Pancreas (tissue), 10 donors: Measurements from ENCODE around the gene WDR7. TPM values are rescaled to one million over a fixed set of nuclear protein-coding genes. Genes with fewer than 3 reads are reported as not detected.
A peak's percentile ranks its signal among the peaks of the same experiment; 100 is the strongest.

Experiments used
- ATAC-seq, 4 donors: fragments of 200-7000 bp; cut with Tn5 transposase; one replicate each; pipeline versions ENCODE4 v1.8.0 to v1.9.1; 2020; ENCODE audit warnings: mild to moderate bottlenecking in 4 of 4, moderate library complexity in 4 of 4
- DNase-seq, 6 donors: peaks; one replicate each; pipeline ENCODE4 v3.0.0-alpha.2; 2020
- FAIRE-seq: peaks from 2 replicates; lab custom pipeline; 2012; peaks lifted over from hg19 to GRCh38; lab: Jason Lieb, UNC
- H3K27ac ChIP-seq, 4 donors: fragments of 200-600 bp; sonication (generic); 1 replicate in 3 of 4; 2 replicates in 1 of 4; pipeline versions ENCODE4 v1.5.0 to v1.8.0; 2020
- H3K27me3 ChIP-seq, 4 donors: fragments of 200-600 bp; one replicate each; pipeline ENCODE4 v1.8.0; 2021
- H3K36me3 ChIP-seq, 3 donors: fragments of 200-600 bp; sonication (generic) in 1 of 3; one replicate each; pipeline versions ENCODE4 v1.5.0 to v1.8.0; 2020 to 2021
- H3K4me1 ChIP-seq, 3 donors: fragments of 200-600 bp; one replicate each; pipeline ENCODE4 v1.8.0; 2021
- H3K4me3 ChIP-seq, 4 donors: fragments of 200-600 bp; sonication (generic) in 2 of 4; one replicate each; pipeline versions ENCODE4 v1.5.0 to v1.8.0; 2020 to 2021
- H3K9me3 ChIP-seq, 4 donors: fragments of 200-600 bp; one replicate each; pipeline ENCODE4 v1.8.0; 2021
- CTCF ChIP-seq, 4 donors: fragments of 200-600 bp; sonication (generic) in 3 of 4; IDR thresholded peaks; one replicate each; pipeline versions ENCODE4 v1.5.0 to v1.8.0; 2021; ENCODE audit warnings: antibody characterized with exemption in 4 of 4
- WGBS, 2 donors: extraction: QIAGEN DNeasy Blood & Tissue Kit; methylation state at CpG; one replicate each; pipeline ENCODE4 v1.1.7; 2013; 5-methylcytosine and 5-hydroxymethylcytosine counted together
- intact Hi-C, 3 donors: fragments of 100-400 bp; cut with DNase I; formaldehyde crosslinking; loops; one replicate each; pipeline versions ENCODE4 v1.11.1 to v1.14.2; 2022
- polyA plus RNA-seq, 2 donors: library from polyadenylated mRNA; stranded (reverse); fragments of 200-250 nt; gene quantifications; one replicate each; pipeline ENCODE4 v1.2.3, GENCODE V29; 2013
- total RNA-seq, 6 donors: library from RNA; stranded (reverse); fragmentation: NEBNext Ultra II Directional in 4 of 6; extraction: Animal tissue kit (Norgen Biotek cat#: 25700) in 4 of 6; gene quantifications; one replicate each; pipeline versions ENCODE4 v1.2.1 to v1.2.4, GENCODE V29; 2021 to 2023
- donor health status: healthy with polysubstance abuse.
- donor health status: DM: no; HTN: no; CAD: no; lungs with moderate emphysema.
- donor health status: DM: no; HTN: no; CAD: no.
- donor health status: control.
- donor health status: control.
- donor health status: Bipolar disorder and iron deficiency.
- donor health status: DM: yes; HTN: yes; CAD: no.
- donor health status: DM: no; HTN: no; CAD: no.
- donor health status: DM: no; HTN: no; CAD: no.
- donor health status: DM: yes; HTN: yes; CAD: no.

The WDR7 gene
- total and polyA plus RNA-seq, 8 donors: 2.5 to 14.4 (median 10.3) TPM

GRCh38 chr18:56997200-56997599 lies 346.0 kb downstream of the WDR7 start:
- TF ChIP-seq CTCF (IDR thresholded peaks at IDR 0.05): no peak
- WGBS, 2 donors: 73 to 79% methylated on average over 2 of the region's 2 CpGs
- no peaks in the 10 kb centered on the region for H3K36me3 ChIP-seq
- peaks cover 0 to 2% (median 2%) of the 10 kb centered on the region in 3 donors for H3K4me1 ChIP-seq
- H3K9me3 ChIP-seq: no peaks in the 10 kb centered on the region
- ATAC-seq (no peak), DNase-seq (no peak), FAIRE-seq (no peak)
- H3K27ac ChIP-seq: no peak overlapping the region
- intact Hi-C loops: no loop called here
- no peak overlapping the region for H3K4me3 ChIP-seq
- no peaks in the 10 kb centered on the region for H3K27me3 ChIP-seq

GRCh38 chr18:56999823-57000222 lies 348.7 kb downstream of the WDR7 start:
- H3K4me3 ChIP-seq: no peak overlapping the region
- WGBS, 2 donors: 97 to 99% methylated on average over 3 of the region's 3 CpGs
- H3K36me3 ChIP-seq: no peaks in the 10 kb centered on the region
- DNase-seq: no peak
- peaks cover 4 to 24% (median 15%) of the 10 kb centered on the region in 3 donors for H3K4me1 ChIP-seq
- no peak overlapping the region for H3K27ac ChIP-seq
- no peaks in the 10 kb centered on the region for H3K27me3 ChIP-seq
- H3K9me3 ChIP-seq: no peaks in the 10 kb centered on the region
- intact Hi-C loops: no loop called here
- ATAC-seq: no peak
- TF ChIP-seq CTCF (IDR thresholded peaks at IDR 0.05): no peak
- FAIRE-seq: no peak

GRCh38 chr18:57002627-57003026 lies 351.5 kb downstream of the WDR7 start:
- H3K27me3 ChIP-seq: no peaks in the 10 kb centered on the region
- FAIRE-seq (no peak), DNase-seq (peak in 1 of 6 donors; percentile 28), ATAC-seq (peak in 3 of 4 donors; percentile 30 to 62 (median 50))
- 22 to 25% methylated on average over 2 of the region's 2 CpGs for WGBS, 2 donors
- no peaks in the 10 kb centered on the region for H3K9me3 ChIP-seq
- no peak for TF ChIP-seq CTCF (IDR thresholded peaks at IDR 0.05)
- no peaks in the 10 kb centered on the region for H3K36me3 ChIP-seq
- H3K4me1 ChIP-seq: peaks cover 4 to 24% (median 15%) of the 10 kb centered on the region in 3 donors
- peak overlapping the region in 2 of 4 donors; percentile 13 to 62 for H3K27ac ChIP-seq
- intact Hi-C loops: no loop called here
- H3K4me3 ChIP-seq: no peak overlapping the region

GRCh38 chr18:57003342-57003741 lies 352.2 kb downstream of the WDR7 start:
- DNase-seq (no peak), ATAC-seq (no peak), FAIRE-seq (no peak)
- peaks cover 4 to 24% (median 15%) of the 10 kb centered on the region in 3 donors for H3K4me1 ChIP-seq
- no peaks in the 10 kb centered on the region for H3K36me3 ChIP-seq
- intact Hi-C loops: no loop called here
- no peak overlapping the region for H3K4me3 ChIP-seq
- no peak for TF ChIP-seq CTCF (IDR thresholded peaks at IDR 0.05)
- WGBS, 2 donors: 13 to 25% methylated on average over 2 of the region's 2 CpGs
- no peaks in the 10 kb centered on the region for H3K9me3 ChIP-seq
- no peaks in the 10 kb centered on the region for H3K27me3 ChIP-seq
- peak overlapping the region in 2 of 4 donors; percentile 40 to 62 for H3K27ac ChIP-seq

- H3K27me3 ChIP-seq: no peaks in the 10 kb centered on the region
- FAIRE-seq (no peak), DNase-seq (no peak), ATAC-seq (peak; percentile 40 to 89 (median 82))
- H3K4me3 ChIP-seq: no peak overlapping the region
- 49 to 61% methylated on average over 5 of the region's 5 CpGs for WGBS, 2 donors
- peak overlapping the region; percentile 9 to 62 (median 28) for H3K27ac ChIP-seq
- TF ChIP-seq CTCF (IDR thresholded peaks at IDR 0.05): no peak
- H3K36me3 ChIP-seq: no peaks in the 10 kb centered on the region
- intact Hi-C loops: no loop called here
- no peaks in the 10 kb centered on the region for H3K9me3 ChIP-seq
- peaks cover 4 to 24% (median 15%) of the 10 kb centered on the region in 3 donors for H3K4me1 ChIP-seq
Observed at GRCh38 chr18:57004366-57005121, 353.4 kb downstream of the WDR7 start.
